Glomerular endothelial cell (primary cell): ENCODE measurements around the gene AJM1. TPM values are rescaled to one million over a fixed set of nuclear protein-coding genes. Genes with fewer than 3 reads are reported as not detected.

Experiments
- total RNA-seq: library from RNA; depleted of rRNA; stranded (reverse); fragments of >200 nt; gene quantifications from 2 replicates; pipeline ENCODE4 v1.2.3, GENCODE V29; 2015

The AJM1 gene
- total RNA-seq, 1 donor from 2014 or later, result 1.6 TPM

Other genes with a start within 250 kb of the AJM1 start
- gene EGFL7, start 179.6 kb upstream of the AJM1 start, total RNA-seq, result 712 and 917 TPM in 2 replicates
- 43.2 and 50.2 TPM in 2 replicates for gene AGPAT2, start 155.0 kb upstream of the AJM1 start, total RNA-seq
- 153 and 247 TPM in 2 replicates for gene DIPK1B, start 129.9 kb upstream of the AJM1 start, total RNA-seq
- gene LCN10, start 99.5 kb upstream of the AJM1 start, total RNA-seq, result not detected in 2 replicates
- gene LCN6, start 94.0 kb upstream of the AJM1 start, total RNA-seq, result not detected in 2 replicates
- gene LCN8, start 84.2 kb upstream of the AJM1 start, total RNA-seq, result not detected in 2 replicates
- 0.29 TPM in 1 of 2 replicates, not detected in the other for gene LCN15, start 78.0 kb upstream of the AJM1 start, total RNA-seq
- 69.7 and 113 TPM in 2 replicates for gene TMEM141, start 51.1 kb upstream of the AJM1 start, total RNA-seq
- 0.41 and 0.48 TPM in 2 replicates for gene CCDC183, start 46.1 kb upstream of the AJM1 start, total RNA-seq
- 90.2 and 99.9 TPM in 2 replicates for gene RABL6, start 34.5 kb upstream of the AJM1 start, total RNA-seq
- gene PHPT1, start 6.9 kb downstream of the AJM1 start, total RNA-seq, result 153 and 179 TPM in 2 replicates
- 1.4 and 3.4 TPM in 2 replicates for gene MAMDC4, start 9.9 kb downstream of the AJM1 start, total RNA-seq
- gene EDF1, start 23.8 kb downstream of the AJM1 start, total RNA-seq, result 496 and 520 TPM in 2 replicates
- gene TRAF2, start 44.0 kb downstream of the AJM1 start, total RNA-seq, result 12.2 and 21.9 TPM in 2 replicates
- 187 and 188 TPM in 2 replicates for gene FBXW5, start 102.3 kb downstream of the AJM1 start, total RNA-seq
- gene C8G, start 102.8 kb downstream of the AJM1 start, total RNA-seq, result not detected in 2 replicates
- gene LCN12, start 109.8 kb downstream of the AJM1 start, total RNA-seq, result not detected in 2 replicates
- not detected in 2 replicates for gene PTGDS, start 135.0 kb downstream of the AJM1 start, total RNA-seq
- gene LCNL1, start 140.5 kb downstream of the AJM1 start, total RNA-seq, result not detected in 2 replicates
- 28.0 and 47.2 TPM in 2 replicates for gene PAXX, start 149.9 kb downstream of the AJM1 start, total RNA-seq
- gene CLIC3, start 154.1 kb downstream of the AJM1 start, total RNA-seq, result 0.29 and 2.3 TPM in 2 replicates
- gene ABCA2, start 185.8 kb downstream of the AJM1 start, total RNA-seq, result 27.2 and 28.4 TPM in 2 replicates
- gene FUT7, start 189.6 kb downstream of the AJM1 start, total RNA-seq, result not detected in 2 replicates
- gene NPDC1, start 203.7 kb downstream of the AJM1 start, total RNA-seq, result 195 and 250 TPM in 2 replicates
- gene ENTPD2, start 211.6 kb downstream of the AJM1 start, total RNA-seq, result not detected in 2 replicates
- gene SAPCD2, start 228.1 kb downstream of the AJM1 start, total RNA-seq, result 6.1 and 6.7 TPM in 2 replicates
- gene UAP1L1, start 235.0 kb downstream of the AJM1 start, total RNA-seq, result 17.2 and 30.3 TPM in 2 replicates
- 109 and 118 TPM in 2 replicates for gene MAN1B1, start 244.5 kb downstream of the AJM1 start, total RNA-seq